KMS-11 (cell line): ENCODE measurements around the gene TRPM8.

Experiments
- H2AFZ ChIP-seq: fragments of 200-600 bp; sonication (generic); 2 replicates; pipeline ENCODE4 v1.6.1; 2016; ENCODE audit warnings: antibody characterized with exemption, mixed run types, low read depth
- H3K27ac ChIP-seq: fragments of 200-600 bp; sonication (generic); 2 replicates; pipeline ENCODE4 v1.6.1; 2016; ENCODE audit warnings: mild to moderate bottlenecking, mixed run types
- H3K27me3 ChIP-seq: fragments of 200-600 bp; sonication (generic); 2 replicates; pipeline ENCODE4 v1.6.1; 2017; ENCODE audit warnings: mild to moderate bottlenecking, low read depth, mixed run types, moderate library complexity; ENCODE audit not compliant: insufficient read depth
- H3K36me3 ChIP-seq: fragments of 200-600 bp; sonication (generic); 2 replicates; pipeline ENCODE4 v1.6.1; 2017; ENCODE audit warnings: mild to moderate bottlenecking, mixed run types; ENCODE audit not compliant: insufficient read depth
- H3K4me1 ChIP-seq: fragments of 200-600 bp; sonication (generic); 2 replicates; pipeline ENCODE4 v1.6.1; 2016; ENCODE audit warnings: mild to moderate bottlenecking, low read depth, mixed run types; ENCODE audit not compliant: poor library complexity, severe bottlenecking
- H3K4me2 ChIP-seq: fragments of 200-600 bp; sonication (generic); 2 replicates; pipeline ENCODE4 v1.7.0; 2016; ENCODE audit warnings: mild to moderate bottlenecking, mixed run types
- H3K4me3 ChIP-seq: fragments of 200-600 bp; sonication (generic); IDR thresholded peaks from 2 replicates; pipeline ENCODE4 v1.6.1; 2017; ENCODE audit warnings: low read depth, low read length, mixed read lengths; ENCODE audit not compliant: insufficient read depth
- H3K79me2 ChIP-seq: fragments of 200-600 bp; sonication (generic); 2 replicates; pipeline ENCODE4 v1.6.1; 2016; ENCODE audit warnings: low read depth, mixed run types; ENCODE audit not compliant: insufficient read depth
- H3K9ac ChIP-seq: fragments of 200-600 bp; sonication (generic); 2 replicates; pipeline ENCODE4 v1.6.1; 2016; ENCODE audit warnings: mild to moderate bottlenecking, mixed run types
- H4K20me1 ChIP-seq: fragments of 200-600 bp; sonication (generic); 2 replicates; pipeline ENCODE4 v1.6.1; 2016; ENCODE audit warnings: mild to moderate bottlenecking, mixed run types; ENCODE audit not compliant: insufficient read depth
- TF ChIP-seq, protein P1 (sequence below): fragments of 200-600 bp; sonication (generic); conservative IDR thresholded peaks from 2 replicates; pipeline ENCODE4 v1.6.1; 2017; ENCODE audit warnings: low read depth, mild to moderate bottlenecking, antibody characterized with exemption, low read length, moderate library complexity, mixed read lengths

The TRPM8 gene

DNA sequence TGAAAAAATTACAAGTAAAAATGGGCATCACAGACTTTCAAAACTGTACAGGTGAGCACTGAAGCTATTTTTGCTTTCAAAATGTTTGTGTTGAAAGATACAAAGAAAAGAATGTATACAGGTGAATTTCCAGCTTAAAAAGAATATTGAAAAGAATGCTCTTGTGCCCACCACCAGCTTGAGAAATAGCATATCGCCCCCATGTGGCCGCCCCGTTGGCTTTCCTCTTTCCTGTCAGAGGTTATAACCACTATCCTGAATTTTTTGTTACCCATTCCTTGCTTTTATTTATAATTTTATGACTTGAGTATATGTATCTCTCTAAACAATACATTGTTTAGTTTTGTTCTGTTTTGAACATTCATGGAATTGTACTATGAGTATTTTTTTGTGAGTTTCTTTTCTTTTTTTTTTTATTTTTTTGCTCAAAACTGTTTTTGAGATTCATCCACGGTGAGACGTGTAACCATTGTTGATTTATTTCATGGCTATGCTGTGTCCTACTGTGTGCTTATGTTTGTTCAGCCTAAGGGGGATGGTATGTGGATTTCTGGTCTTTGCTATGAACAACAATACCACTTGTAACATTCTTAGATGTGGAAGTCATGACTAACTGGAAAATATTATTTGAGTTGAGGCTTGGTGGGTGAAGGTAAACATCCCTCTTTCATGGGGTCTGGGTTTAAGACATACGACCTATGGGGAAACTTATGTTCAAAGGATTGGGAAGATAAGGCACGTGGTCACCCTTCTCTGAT, 11.6 kb downstream of the TRPM8 start:
- Histone ChIP-seq H3K9ac (no peak overlapping the region), H3K79me2 (no peaks in the 10 kb centered on the region), H4K20me1 (no peaks in the 10 kb centered on the region), H2AFZ (no peak overlapping the region), H3K4me3 (no peak overlapping the region), H3K4me2 (no peak overlapping the region), H3K4me1 (no peaks in the 10 kb centered on the region), H3K27ac (no peak overlapping the region), H3K36me3 (no peaks in the 10 kb centered on the region), H3K27me3 (no peaks in the 10 kb centered on the region)
- TF ChIP-seq, protein P1, sequence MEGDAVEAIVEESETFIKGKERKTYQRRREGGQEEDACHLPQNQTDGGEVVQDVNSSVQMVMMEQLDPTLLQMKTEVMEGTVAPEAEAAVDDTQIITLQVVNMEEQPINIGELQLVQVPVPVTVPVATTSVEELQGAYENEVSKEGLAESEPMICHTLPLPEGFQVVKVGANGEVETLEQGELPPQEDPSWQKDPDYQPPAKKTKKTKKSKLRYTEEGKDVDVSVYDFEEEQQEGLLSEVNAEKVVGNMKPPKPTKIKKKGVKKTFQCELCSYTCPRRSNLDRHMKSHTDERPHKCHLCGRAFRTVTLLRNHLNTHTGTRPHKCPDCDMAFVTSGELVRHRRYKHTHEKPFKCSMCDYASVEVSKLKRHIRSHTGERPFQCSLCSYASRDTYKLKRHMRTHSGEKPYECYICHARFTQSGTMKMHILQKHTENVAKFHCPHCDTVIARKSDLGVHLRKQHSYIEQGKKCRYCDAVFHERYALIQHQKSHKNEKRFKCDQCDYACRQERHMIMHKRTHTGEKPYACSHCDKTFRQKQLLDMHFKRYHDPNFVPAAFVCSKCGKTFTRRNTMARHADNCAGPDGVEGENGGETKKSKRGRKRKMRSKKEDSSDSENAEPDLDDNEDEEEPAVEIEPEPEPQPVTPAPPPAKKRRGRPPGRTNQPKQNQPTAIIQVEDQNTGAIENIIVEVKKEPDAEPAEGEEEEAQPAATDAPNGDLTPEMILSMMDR = peak; percentile 65

DNA sequence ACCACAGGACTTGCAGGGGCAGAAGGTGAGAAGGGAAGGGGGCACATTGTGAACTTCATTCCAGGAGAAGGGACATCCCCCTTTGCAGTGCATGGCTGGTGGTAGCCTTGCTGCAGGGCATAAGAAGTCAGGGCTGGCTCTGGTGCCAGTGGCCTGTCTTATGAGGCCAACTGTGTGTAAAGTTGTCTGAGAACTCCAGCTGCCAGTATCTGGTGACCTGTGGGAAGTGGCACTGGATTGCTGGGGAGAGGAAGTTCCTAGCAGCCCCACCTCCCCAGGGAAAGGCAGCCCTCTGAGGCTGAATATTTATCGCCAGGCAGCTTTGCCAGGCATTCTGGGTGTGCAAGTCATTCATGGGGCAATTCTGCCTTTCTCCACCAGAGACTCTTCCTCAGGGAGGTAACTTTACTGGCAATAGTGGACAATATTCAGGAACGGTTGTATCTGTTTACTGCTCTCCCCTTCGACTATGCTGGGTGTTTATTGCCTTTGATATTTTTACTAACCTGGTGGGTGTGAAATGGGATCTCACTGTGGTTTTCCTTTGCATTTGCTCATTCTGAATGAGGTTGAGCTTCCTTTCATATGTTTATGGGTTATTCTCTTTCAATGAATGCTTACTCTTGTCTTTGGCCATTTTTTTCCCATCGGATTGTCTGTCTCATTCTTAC, 12.3 kb downstream of the TRPM8 start:
- no peaks in the 10 kb centered on the region for H3K36me3 ChIP-seq
- H3K79me2 ChIP-seq = no peaks in the 10 kb centered on the region
- TF ChIP-seq, protein P1 = no peak
- no peak overlapping the region for H3K4me2 ChIP-seq
- H2AFZ ChIP-seq = no peak overlapping the region
- H3K27me3 ChIP-seq = no peaks in the 10 kb centered on the region
- H3K9ac ChIP-seq = no peak overlapping the region
- H3K4me3 ChIP-seq = no peak overlapping the region
- no peaks in the 10 kb centered on the region for H3K4me1 ChIP-seq
- H3K27ac ChIP-seq = no peak overlapping the region
- H4K20me1 ChIP-seq = no peaks in the 10 kb centered on the region

DNA sequence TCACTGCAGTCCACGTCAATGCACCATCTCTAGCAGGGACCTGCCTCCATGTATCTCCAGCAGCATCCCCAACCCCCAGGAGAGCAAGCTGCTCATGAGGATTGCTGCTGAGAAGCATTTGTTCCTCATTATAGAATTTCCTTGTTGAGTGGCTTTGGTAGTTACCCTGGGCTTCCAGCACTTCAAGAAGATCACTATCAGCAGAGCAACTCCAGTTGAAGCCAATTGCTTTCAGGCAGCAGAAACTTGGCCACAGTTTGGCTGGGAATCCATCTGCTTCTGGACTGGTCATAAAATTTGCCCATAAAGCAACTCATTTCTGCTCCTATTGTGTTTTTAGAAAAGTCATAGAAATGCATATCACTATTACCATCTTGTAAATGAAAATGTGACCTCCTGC, 17.4 kb downstream of the TRPM8 start:
- Histone ChIP-seq H2AFZ (no peak overlapping the region), H3K27me3 (no peaks in the 10 kb centered on the region), H3K36me3 (no peaks in the 10 kb centered on the region), H3K4me2 (no peak overlapping the region), H3K27ac (no peak overlapping the region), H3K4me1 (no peaks in the 10 kb centered on the region), H3K4me3 (no peak overlapping the region), H3K9ac (no peak overlapping the region), H3K79me2 (no peaks in the 10 kb centered on the region), H4K20me1 (no peaks in the 10 kb centered on the region)
- TF ChIP-seq, protein P1 = no peak

DNA sequence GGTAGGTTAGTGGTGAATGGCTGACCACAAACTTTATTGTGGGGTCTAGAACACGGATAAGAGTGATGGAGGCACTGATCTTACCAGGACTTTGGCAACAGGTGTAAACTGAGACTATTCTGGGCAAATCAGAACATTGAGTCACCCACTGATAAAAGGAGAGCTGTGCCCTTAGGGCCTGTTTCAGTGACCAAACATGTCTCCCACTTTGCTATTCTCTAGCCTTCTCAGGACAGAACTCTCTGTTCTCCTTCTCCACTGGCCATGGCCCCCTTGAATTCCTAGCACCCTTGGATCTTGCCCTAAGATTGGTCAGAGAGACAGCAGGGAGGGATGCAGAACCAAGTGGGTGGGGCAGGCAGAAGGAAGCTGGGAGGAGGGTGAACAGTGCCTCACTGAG, 18.3 kb downstream of the TRPM8 start:
- TF ChIP-seq, protein P1 = no peak
- Histone ChIP-seq H3K27me3 (no peaks in the 10 kb centered on the region), H3K27ac (no peak overlapping the region), H3K4me1 (no peaks in the 10 kb centered on the region), H3K4me3 (no peak overlapping the region), H4K20me1 (no peaks in the 10 kb centered on the region), H3K79me2 (no peaks in the 10 kb centered on the region), H3K4me2 (no peak overlapping the region), H2AFZ (no peak overlapping the region), H3K9ac (no peak overlapping the region), H3K36me3 (no peaks in the 10 kb centered on the region)
